Subcutaneous adipose tissue (tissue), 4 donors: ENCODE measurements around the gene DBH. TPM values are rescaled to one million over a fixed set of nuclear protein-coding genes. Genes with fewer than 3 reads are reported as not detected.

Source experiments
- total RNA-seq, 4 donors: library from RNA; depleted of rRNA; stranded (reverse); fragments of >200 nt; gene quantifications; one replicate each; pipeline ENCODE4 v1.1.0, GENCODE V29; 2016
- TF ChIP-seq, protein P1 (sequence below): fragments of 450-650 bp; IDR thresholded peaks from one replicate; pipeline ENCODE4 v1.5.1; 2016; ENCODE audit warnings: low read depth, mild to moderate bottlenecking, control low read depth, antibody characterized with exemption, moderate library complexity

Gene DBH
- total RNA-seq, 4 donors from 2014 or later, result not detected

DNA sequence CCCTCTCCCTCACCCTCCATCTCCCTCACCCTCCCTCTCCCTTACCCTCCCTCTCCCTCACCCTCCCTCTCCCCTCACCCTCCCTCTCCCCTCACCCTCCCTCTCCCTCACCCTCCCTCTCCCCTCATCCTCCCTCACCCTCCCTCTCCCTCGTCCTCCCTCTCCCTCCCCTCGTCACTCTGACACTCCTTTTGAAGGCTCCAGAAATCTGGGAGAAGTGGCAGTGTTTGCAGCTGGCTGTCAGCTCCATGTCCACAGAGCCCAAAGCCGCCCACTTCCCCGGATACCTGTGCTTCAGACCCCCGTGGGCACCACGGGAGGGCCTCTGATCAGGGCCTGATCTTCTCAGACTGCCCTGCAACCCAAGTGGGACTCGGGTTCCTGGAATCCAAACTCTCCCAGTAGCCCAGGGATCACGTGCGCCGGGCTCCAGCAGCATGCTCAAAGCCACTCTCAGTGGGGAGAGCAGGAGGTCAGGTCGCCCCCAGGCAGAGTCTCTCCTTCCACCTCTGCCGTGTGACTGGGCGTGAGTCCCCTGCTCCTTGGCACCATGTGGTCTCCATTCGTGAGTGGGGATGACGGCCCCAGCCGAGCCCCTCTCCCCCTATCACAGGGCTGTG lies 33.1 kb downstream of the DBH start:
- TF ChIP-seq, protein P1, sequence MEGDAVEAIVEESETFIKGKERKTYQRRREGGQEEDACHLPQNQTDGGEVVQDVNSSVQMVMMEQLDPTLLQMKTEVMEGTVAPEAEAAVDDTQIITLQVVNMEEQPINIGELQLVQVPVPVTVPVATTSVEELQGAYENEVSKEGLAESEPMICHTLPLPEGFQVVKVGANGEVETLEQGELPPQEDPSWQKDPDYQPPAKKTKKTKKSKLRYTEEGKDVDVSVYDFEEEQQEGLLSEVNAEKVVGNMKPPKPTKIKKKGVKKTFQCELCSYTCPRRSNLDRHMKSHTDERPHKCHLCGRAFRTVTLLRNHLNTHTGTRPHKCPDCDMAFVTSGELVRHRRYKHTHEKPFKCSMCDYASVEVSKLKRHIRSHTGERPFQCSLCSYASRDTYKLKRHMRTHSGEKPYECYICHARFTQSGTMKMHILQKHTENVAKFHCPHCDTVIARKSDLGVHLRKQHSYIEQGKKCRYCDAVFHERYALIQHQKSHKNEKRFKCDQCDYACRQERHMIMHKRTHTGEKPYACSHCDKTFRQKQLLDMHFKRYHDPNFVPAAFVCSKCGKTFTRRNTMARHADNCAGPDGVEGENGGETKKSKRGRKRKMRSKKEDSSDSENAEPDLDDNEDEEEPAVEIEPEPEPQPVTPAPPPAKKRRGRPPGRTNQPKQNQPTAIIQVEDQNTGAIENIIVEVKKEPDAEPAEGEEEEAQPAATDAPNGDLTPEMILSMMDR, result no peak

DNA sequence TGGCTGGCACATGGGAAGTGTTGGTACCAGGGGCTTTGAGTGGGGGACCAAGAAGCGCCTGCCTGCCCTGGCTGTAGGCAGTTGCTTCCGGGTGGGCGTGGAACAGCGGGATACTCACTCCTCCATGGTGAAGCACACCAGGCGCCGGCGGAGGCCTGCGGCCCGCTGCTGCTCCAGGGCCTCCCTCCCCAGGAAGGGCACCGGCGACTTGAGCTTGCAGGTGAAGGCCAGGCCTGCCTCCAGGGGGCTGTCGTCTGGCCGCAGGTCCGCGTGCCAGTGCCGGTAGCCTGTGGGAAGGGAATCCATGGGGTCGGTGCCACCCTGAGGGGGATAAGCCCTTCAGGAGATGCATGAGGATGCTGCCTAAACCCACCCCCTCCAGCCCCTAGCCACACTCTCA lies 34.3 kb downstream of the DBH start:
- TF ChIP-seq, protein P1, result no peak

DNA sequence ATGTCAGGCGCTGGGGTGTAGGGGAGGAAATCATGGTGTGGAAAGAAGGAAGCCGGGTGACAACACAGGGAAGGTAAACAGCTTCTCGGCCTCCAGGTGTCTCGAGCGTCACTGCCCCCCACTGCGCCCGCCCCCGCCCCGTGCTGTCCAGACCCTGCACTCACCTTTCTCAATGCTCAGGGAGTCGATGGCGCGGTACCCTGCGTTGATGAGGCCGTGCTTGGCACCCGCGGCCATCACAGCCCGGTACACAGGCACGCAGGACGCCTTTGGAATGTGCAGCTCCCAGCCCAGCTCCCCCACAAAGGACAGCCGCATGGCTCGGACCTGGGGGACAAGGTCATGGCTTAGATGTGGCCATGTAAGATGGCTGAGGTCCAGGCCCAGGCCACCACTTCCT lies 35.2 kb downstream of the DBH start:
- TF ChIP-seq, protein P1, result no peak

DNA sequence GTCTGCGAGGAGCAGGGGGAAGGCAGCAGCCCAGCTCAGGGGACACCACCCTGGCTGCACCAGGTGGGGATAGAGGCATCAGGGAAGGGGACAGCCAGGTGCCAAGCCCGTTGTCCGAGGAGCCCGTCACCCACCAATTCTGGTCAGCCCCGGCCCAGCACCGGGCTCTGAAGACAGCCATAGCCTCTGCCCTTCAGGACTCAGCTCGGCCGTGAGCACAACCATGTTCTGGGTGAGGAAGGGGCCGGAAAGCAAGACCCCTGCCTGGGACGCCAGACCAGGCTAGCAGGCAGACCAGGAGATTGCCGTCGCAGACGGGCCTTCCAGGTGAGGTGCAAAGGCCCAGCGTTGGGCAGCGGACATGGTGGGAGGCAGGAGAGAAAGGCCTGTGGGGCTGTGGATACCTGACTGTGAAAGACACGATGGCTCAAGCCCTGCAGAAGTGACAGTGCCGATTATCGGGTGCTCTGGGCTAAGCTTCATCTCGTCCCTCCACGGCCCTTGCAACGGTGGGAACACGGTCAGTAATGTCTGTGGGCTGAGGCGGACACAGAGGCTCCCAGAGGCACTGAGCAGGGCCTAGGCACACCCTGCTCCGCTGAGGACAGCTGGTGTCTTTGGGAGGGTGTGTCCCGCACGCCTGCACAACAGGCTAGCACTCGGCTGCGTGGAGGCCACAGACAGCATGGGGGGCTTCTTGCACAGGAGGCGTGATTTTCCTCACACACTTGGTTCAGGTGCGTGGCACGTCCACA lies 36.5 kb downstream of the DBH start:
- TF ChIP-seq, protein P1, result no peak

DNA sequence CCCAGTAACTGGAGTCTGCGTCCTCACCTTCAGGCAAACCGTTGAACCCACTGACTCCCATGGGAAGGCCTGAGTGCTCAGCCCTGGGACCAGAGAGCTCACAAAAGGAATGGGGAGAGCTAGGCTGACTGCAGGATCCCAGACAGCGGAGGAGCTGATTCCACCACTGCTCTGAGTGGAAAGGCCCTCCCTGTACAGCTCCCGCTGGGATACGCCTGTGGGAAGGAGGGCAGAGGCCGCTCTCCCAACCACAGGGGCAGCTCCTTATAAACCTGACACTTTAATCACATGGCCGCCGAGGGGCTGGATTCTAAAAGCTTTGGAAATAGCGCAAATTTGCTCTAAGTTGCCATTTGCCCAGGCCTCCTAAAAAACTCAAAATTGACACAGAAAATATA lies 37.1 kb downstream of the DBH start:
- TF ChIP-seq, protein P1, result no peak

DNA sequence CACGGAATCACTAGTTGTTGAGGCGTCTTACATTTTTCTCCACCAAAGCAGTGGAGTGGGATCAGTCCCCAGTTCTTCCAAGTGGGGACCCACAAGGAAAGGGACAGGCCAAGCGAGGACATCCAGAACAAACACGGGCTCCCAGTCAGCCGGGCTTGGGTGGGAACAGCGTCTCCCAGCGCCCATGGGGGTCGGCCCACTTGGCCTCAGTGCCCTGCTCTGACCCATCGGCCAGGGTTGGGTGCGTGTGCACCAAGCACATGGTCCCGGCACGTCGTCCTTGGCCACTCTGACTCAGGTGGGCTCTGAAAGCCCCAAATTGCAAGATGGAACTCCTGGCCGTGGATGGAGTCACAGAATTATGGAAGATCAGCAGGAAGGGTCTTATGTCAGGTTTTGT lies 37.9 kb downstream of the DBH start:
- TF ChIP-seq, protein P1, result no peak

DNA sequence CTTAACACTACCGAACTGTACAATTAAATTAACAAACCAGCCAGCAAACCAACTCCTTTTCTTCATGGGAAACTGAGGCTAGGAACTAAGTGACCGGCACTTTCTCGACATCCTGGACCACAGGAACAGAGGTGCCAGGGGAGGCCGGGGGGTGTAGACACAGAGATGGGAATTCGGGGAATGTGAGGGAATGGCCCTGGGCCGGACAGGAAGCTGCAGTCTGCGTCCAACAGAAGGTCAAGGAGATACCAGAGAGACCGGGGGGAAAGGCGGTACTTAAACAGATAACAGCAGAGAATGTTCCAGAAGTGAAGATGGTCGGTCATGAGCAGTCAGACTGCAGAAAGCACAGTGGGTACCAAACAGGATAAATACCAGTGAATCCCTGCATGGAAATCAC lies 40.3 kb downstream of the DBH start:
- TF ChIP-seq, protein P1, result no peak
